GM23338 (cell line): ENCODE data around the gene SSTR5. TPM values are rescaled to one million over a fixed set of nuclear protein-coding genes. Genes with fewer than 3 reads are reported as not detected.

Experiments
- ATAC-seq: fragments of 200-7000 bp; cut with Tn5 transposase; 3 replicates; pipeline ENCODE4 v1.9.1; 2020
- DNase-seq: peaks from one replicate; pipeline ENCODE4 v3.0.0-alpha.2; 2015; ENCODE audit warnings: low spot score
- H2AFZ ChIP-seq: fragments of 200-600 bp; sonication (generic); 2 replicates; pipeline ENCODE4 v1.8.0; 2016; ENCODE audit warnings: antibody characterized with exemption, mild to moderate bottlenecking, moderate library complexity
- H3F3A ChIP-seq: fragments of 200-600 bp; sonication (generic); replicated peaks from 2 replicates; pipeline ENCODE4 v1.8.0; 2017; ENCODE audit warnings: antibody characterized with exemption, mixed run types, low read depth
- H3K27ac ChIP-seq: fragments of 200-600 bp; sonication (generic); 2 replicates; pipeline ENCODE4 v1.6.1; 2016; ENCODE audit warnings: low read depth
- H3K27me3 ChIP-seq: fragments of 200-600 bp; sonication (generic); 2 replicates; pipeline ENCODE4 v1.8.0; 2016; ENCODE audit warnings: mild to moderate bottlenecking, mixed run types, moderate library complexity; ENCODE audit not compliant: insufficient read depth
- H3K36me3 ChIP-seq: fragments of 200-600 bp; sonication (generic); 2 replicates; pipeline ENCODE4 v1.8.0; 2016; ENCODE audit warnings: mild to moderate bottlenecking; ENCODE audit not compliant: insufficient read depth
- H3K4me1 ChIP-seq: fragments of 200-600 bp; sonication (generic); 2 replicates; pipeline ENCODE4 v1.8.0; 2016; ENCODE audit warnings: mild to moderate bottlenecking, moderate library complexity; ENCODE audit not compliant: insufficient read depth
- H3K4me2 ChIP-seq: fragments of 200-600 bp; sonication (generic); 2 replicates; pipeline ENCODE4 v1.7.1; 2017; ENCODE audit warnings: mixed run types
- H3K4me3 ChIP-seq: fragments of 200-600 bp; sonication (generic); 2 replicates; pipeline ENCODE4 v1.6.1; 2016; ENCODE audit warnings: mixed run types
- H3K79me2 ChIP-seq: fragments of 200-600 bp; sonication (generic); replicated peaks from 2 replicates; pipeline ENCODE4 v1.8.0; 2017; ENCODE audit warnings: mild to moderate bottlenecking; ENCODE audit not compliant: insufficient read depth
- H3K9me2 ChIP-seq: fragments of 200-600 bp; sonication (generic); 2 replicates; pipeline ENCODE4 v1.8.0; 2017; ENCODE audit not compliant: insufficient read depth
- H4K20me1 ChIP-seq: fragments of 200-600 bp; sonication (generic); replicated peaks from 2 replicates; pipeline ENCODE4 v1.8.0; 2017; ENCODE audit warnings: mild to moderate bottlenecking; ENCODE audit not compliant: insufficient read depth
- H3K27ac Mint-ChIP-seq: 2 replicates; pipeline ENCODE4 v1.8.0; 2020; ENCODE audit warnings: inconsistent platforms, mild to moderate bottlenecking, moderate library complexity, mixed read lengths
- H3K27me3 Mint-ChIP-seq: 3 replicates; pipeline ENCODE4 v1.8.0; 2022; ENCODE audit warnings: low read depth, mild to moderate bottlenecking, moderate library complexity, mixed read lengths, inconsistent platforms; ENCODE audit not compliant: insufficient read depth, poor library complexity
- H3K36me3 Mint-ChIP-seq: 3 replicates; pipeline ENCODE4 v1.8.0; 2021; ENCODE audit warnings: low read depth, mild to moderate bottlenecking, inconsistent platforms, moderate library complexity, mixed read lengths
- H3K4me1 Mint-ChIP-seq: 3 replicates; pipeline ENCODE4 v1.8.0; 2020; ENCODE audit warnings: mild to moderate bottlenecking, inconsistent platforms, mixed read lengths
- H3K4me3 Mint-ChIP-seq: 3 replicates; pipeline ENCODE4 v1.8.0; 2021; ENCODE audit warnings: moderate library complexity, mild to moderate bottlenecking, inconsistent platforms, mixed read lengths
- H3K9me3 Mint-ChIP-seq: 3 replicates; pipeline ENCODE4 v1.8.0; 2020; ENCODE audit warnings: moderate library complexity, mild to moderate bottlenecking, inconsistent platforms, mixed read lengths
- CREB1 ChIP-seq: fragments of 250-450 bp; sonication (Bioruptor Pico); IDR thresholded peaks from 2 replicates; pipeline ENCODE4 v1.5.0; 2020; ENCODE audit warnings: low read depth, mild to moderate bottlenecking, moderate library complexity
- EZH2 ChIP-seq: fragments of 200-600 bp; sonication (generic); IDR thresholded peaks from one replicate; pipeline ENCODE4 v1.8.0; 2017; ENCODE audit warnings: antibody characterized with exemption, mild to moderate bottlenecking, low read depth; ENCODE audit not compliant: unreplicated experiment
- EZH2phosphoT487 ChIP-seq: fragments of 200-600 bp; sonication (generic); IDR thresholded peaks from one replicate; pipeline ENCODE4 v1.8.1; 2018; ENCODE audit warnings: antibody characterized with exemption; ENCODE audit not compliant: unreplicated experiment
- JUNB ChIP-seq: IDR thresholded peaks from one replicate; pipeline ENCODE4 v1.6.1; 2016; ENCODE audit warnings: antibody characterized with exemption; ENCODE audit not compliant: unreplicated experiment
- NANOG ChIP-seq: IDR thresholded peaks from 2 replicates; pipeline ENCODE4 v1.6.1; 2016; ENCODE audit warnings: antibody characterized with exemption, borderline replicate concordance
- POLR2AphosphoS5 ChIP-seq: IDR thresholded peaks from 2 replicates; pipeline ENCODE4 v1.6.1; 2016; ENCODE audit warnings: antibody characterized with exemption, low read depth
- STAT1 ChIP-seq: IDR thresholded peaks from one replicate; pipeline ENCODE4 v1.6.1; 2016; ENCODE audit warnings: antibody characterized with exemption; ENCODE audit not compliant: unreplicated experiment
- ZNF114 ChIP-seq: fragments of 250-450 bp; sonication (Bioruptor Pico); IDR thresholded peaks from 2 replicates; pipeline ENCODE4 v1.5.0; 2020; ENCODE audit warnings: mild to moderate bottlenecking, moderate library complexity
- polyA plus RNA-seq: library from polyadenylated mRNA; unstranded; fragments of >200 nt; fragmentation: Nextera tagmentation; extraction: Ambion mirVana; gene quantifications from 2 replicates; pipeline ENCODE4 v1.2.1, GENCODE V29; 2016
- total RNA-seq: library from RNA; depleted of rRNA; stranded (reverse); fragments of >200 nt; shearing (Covaris generic); gene quantifications from 2 replicates; pipeline ENCODE4 v1.2.3, GENCODE V29; 2014
- TF ChIP-seq, protein P1 (sequence below): fragments of 250-450 bp; sonication (Bioruptor Pico); IDR thresholded peaks from 2 replicates; pipeline ENCODE4 v1.5.0; 2020; ENCODE audit warnings: mild to moderate bottlenecking, moderate library complexity
- TF ChIP-seq, protein P2 (sequence below): IDR thresholded peaks from one replicate; pipeline ENCODE4 v1.6.1; 2018; ENCODE audit warnings: antibody characterized with exemption; ENCODE audit not compliant: unreplicated experiment

The SSTR5 gene
- total and polyA plus RNA-seq, 2 experiments from 2014 or later: 0.60 to 1.0 TPM

DNA sequence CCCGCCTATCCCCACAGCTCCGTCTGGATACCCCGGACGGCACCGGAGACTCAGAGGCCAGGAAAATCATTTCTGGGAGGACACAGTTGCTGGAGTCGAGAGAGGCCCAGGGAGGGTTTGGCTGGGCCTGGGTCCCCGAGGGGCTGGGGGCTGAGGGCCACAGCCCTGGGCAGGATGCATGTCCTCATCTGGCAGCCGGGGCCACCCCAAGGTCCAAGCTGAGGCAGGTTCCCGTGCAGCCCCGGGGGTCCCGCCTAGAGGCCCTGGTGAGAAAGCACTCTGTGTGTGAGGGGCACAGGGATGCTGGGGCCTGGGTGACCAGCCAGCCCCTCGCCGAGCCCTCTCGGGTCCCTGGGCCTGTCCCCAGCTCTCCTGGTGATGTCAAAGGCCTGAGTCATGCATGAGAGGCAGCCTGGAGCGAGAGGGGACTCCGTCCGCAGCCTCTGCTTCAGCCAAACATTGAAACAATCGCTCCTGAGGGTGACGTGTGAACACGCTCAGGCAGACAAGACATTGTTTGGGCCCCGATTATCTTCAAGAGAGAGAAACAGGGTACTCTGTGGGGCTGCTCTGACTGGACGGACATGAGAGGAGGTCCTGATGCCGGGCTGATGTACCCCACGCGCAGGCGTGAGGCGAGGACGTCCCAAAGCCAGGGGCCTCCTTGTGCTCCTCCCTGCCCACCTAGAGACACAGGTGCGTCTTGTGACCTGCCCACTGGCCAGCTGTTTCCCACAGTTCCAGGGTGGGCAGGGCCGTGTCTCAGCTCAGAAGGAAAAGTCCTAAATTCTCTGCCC lies 49.3 kb downstream of the SSTR5 start:
- Mint-ChIP-seq H3K9me3 (no peaks in the 10 kb centered on the region), H3K4me1 (no peaks in the 10 kb centered on the region), H3K27ac (no peak overlapping the region), H3K4me3 (no peak overlapping the region), H3K36me3 (no peaks in the 10 kb centered on the region), H3K27me3 (peaks cover 1% of the 10 kb centered on the region)
- no peak for TF ChIP-seq CREB1 (CRISPR knock-in tag)
- TF ChIP-seq, protein P1, sequence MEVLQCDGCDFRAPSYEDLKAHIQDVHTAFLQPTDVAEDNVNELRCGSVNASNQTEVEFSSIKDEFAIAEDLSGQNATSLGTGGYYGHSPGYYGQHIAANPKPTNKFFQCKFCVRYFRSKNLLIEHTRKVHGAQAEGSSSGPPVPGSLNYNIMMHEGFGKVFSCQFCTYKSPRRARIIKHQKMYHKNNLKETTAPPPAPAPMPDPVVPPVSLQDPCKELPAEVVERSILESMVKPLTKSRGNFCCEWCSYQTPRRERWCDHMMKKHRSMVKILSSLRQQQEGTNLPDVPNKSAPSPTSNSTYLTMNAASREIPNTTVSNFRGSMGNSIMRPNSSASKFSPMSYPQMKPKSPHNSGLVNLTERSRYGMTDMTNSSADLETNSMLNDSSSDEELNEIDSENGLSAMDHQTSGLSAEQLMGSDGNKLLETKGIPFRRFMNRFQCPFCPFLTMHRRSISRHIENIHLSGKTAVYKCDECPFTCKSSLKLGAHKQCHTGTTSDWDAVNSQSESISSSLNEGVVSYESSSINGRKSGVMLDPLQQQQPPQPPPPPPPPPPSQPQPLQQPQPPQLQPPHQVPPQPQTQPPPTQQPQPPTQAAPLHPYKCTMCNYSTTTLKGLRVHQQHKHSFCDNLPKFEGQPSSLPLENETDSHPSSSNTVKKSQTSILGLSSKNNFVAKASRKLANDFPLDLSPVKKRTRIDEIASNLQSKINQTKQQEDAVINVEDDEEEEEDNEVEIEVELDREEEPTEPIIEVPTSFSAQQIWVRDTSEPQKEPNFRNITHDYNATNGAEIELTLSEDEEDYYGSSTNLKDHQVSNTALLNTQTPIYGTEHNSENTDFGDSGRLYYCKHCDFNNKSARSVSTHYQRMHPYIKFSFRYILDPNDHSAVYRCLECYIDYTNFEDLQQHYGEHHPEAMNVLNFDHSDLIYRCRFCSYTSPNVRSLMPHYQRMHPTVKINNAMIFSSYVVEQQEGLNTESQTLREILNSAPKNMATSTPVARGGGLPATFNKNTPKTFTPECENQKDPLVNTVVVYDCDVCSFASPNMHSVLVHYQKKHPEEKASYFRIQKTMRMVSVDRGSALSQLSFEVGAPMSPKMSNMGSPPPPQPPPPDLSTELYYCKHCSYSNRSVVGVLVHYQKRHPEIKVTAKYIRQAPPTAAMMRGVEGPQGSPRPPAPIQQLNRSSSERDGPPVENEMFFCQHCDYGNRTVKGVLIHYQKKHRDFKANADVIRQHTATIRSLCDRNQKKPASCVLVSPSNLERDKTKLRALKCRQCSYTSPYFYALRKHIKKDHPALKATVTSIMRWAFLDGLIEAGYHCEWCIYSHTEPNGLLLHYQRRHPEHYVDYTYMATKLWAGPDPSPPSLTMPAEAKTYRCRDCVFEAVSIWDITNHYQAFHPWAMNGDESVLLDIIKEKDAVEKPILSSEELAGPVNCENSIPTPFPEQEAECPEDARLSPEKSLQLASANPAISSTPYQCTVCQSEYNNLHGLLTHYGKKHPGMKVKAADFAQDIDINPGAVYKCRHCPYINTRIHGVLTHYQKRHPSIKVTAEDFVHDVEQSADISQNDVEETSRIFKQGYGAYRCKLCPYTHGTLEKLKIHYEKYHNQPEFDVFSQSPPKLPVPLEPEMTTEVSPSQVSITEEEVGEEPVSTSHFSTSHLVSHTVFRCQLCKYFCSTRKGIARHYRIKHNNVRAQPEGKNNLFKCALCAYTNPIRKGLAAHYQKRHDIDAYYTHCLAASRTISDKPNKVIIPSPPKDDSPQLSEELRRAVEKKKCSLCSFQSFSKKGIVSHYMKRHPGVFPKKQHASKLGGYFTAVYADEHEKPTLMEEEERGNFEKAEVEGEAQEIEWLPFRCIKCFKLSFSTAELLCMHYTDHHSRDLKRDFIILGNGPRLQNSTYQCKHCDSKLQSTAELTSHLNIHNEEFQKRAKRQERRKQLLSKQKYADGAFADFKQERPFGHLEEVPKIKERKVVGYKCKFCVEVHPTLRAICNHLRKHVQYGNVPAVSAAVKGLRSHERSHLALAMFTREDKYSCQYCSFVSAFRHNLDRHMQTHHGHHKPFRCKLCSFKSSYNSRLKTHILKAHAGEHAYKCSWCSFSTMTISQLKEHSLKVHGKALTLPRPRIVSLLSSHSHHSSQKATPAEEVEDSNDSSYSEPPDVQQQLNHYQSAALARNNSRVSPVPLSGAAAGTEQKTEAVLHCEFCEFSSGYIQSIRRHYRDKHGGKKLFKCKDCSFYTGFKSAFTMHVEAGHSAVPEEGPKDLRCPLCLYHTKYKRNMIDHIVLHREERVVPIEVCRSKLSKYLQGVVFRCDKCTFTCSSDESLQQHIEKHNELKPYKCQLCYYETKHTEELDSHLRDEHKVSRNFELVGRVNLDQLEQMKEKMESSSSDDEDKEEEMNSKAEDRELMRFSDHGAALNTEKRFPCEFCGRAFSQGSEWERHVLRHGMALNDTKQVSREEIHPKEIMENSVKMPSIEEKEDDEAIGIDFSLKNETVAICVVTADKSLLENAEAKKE (CRISPR knock-in tag): no peak
- no peak for TF ChIP-seq JUNB
- TF ChIP-seq, protein P2, sequence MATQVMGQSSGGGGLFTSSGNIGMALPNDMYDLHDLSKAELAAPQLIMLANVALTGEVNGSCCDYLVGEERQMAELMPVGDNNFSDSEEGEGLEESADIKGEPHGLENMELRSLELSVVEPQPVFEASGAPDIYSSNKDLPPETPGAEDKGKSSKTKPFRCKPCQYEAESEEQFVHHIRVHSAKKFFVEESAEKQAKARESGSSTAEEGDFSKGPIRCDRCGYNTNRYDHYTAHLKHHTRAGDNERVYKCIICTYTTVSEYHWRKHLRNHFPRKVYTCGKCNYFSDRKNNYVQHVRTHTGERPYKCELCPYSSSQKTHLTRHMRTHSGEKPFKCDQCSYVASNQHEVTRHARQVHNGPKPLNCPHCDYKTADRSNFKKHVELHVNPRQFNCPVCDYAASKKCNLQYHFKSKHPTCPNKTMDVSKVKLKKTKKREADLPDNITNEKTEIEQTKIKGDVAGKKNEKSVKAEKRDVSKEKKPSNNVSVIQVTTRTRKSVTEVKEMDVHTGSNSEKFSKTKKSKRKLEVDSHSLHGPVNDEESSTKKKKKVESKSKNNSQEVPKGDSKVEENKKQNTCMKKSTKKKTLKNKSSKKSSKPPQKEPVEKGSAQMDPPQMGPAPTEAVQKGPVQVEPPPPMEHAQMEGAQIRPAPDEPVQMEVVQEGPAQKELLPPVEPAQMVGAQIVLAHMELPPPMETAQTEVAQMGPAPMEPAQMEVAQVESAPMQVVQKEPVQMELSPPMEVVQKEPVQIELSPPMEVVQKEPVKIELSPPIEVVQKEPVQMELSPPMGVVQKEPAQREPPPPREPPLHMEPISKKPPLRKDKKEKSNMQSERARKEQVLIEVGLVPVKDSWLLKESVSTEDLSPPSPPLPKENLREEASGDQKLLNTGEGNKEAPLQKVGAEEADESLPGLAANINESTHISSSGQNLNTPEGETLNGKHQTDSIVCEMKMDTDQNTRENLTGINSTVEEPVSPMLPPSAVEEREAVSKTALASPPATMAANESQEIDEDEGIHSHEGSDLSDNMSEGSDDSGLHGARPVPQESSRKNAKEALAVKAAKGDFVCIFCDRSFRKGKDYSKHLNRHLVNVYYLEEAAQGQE: no peak
- no peak for TF ChIP-seq ZNF114
- TF ChIP-seq STAT1: no peak
- TF ChIP-seq NANOG: no peak
- TF ChIP-seq EZH2phosphoT487: no peak
- no peak for TF ChIP-seq EZH2
- no peak for TF ChIP-seq POLR2AphosphoS5
- H3K27me3 ChIP-seq: no peaks in the 10 kb centered on the region
- ATAC-seq (no peak), DNase-seq (no peak)
- H3F3A ChIP-seq: no peaks in the 10 kb centered on the region
- H3K27ac ChIP-seq: no peak overlapping the region
- H3K4me1 ChIP-seq: no peaks in the 10 kb centered on the region
- H2AFZ ChIP-seq: no peak overlapping the region
- no peak overlapping the region for H3K4me2 ChIP-seq
- H4K20me1 ChIP-seq: no peaks in the 10 kb centered on the region
- no peak overlapping the region for H3K4me3 ChIP-seq
- H3K36me3 ChIP-seq: no peaks in the 10 kb centered on the region
- no peaks in the 10 kb centered on the region for H3K9me2 ChIP-seq
- H3K79me2 ChIP-seq: no peaks in the 10 kb centered on the region
